Vagina (tissue), 2 donors: ENCODE measurements around the gene TRAPPC10. TPM values are rescaled to one million over a fixed set of nuclear protein-coding genes. Genes with fewer than 3 reads are reported as not detected.

ENCODE experiments used
- DNase-seq, 2 donors: peaks; one replicate each; pipeline ENCODE4 v3.0.0-alpha.2; 2017; ENCODE audit errors: extremely low spot score in 2 of 2
- H3K27ac ChIP-seq: fragments of 200-600 bp; sonication (generic); one replicate; pipeline ENCODE4 v1.5.1; 2019
- H3K27me3 ChIP-seq: fragments of 200-600 bp; sonication (generic); one replicate; pipeline ENCODE4 v1.5.1; 2019
- H3K36me3 ChIP-seq, 2 donors: fragments of 200-600 bp; sonication (generic); one replicate each; pipeline ENCODE4 v1.5.1; 2017 to 2019
- H3K4me1 ChIP-seq: fragments of 200-600 bp; sonication (generic); one replicate; pipeline ENCODE4 v1.5.1; 2019
- H3K4me3 ChIP-seq, 2 donors: fragments of 200-600 bp; sonication (generic); 1 replicate in 1 of 2; 2 replicates in 1 of 2; pipeline ENCODE4 v1.5.1; 2016 to 2019
- H3K9me3 ChIP-seq: fragments of 200-600 bp; sonication (generic); one replicate; pipeline ENCODE4 v1.5.1; 2019
- CTCF ChIP-seq, 3 experiments: fragments of 450-650 bp in 2 of 3; fragments of 200-600 bp in 1 of 3; sonication (generic) in 1 of 3; IDR thresholded peaks; one replicate each; pipeline ENCODE4 v1.5.1; 2017 to 2019; ENCODE audit warnings: antibody characterized with exemption in 3 of 3, mild to moderate bottlenecking in 2 of 3, moderate library complexity in 2 of 3
- POLR2A ChIP-seq, 2 donors: fragments of 450-650 bp; IDR thresholded peaks; one replicate each; pipeline ENCODE4 v1.6.1; 2017; ENCODE audit warnings: antibody characterized with exemption in 2 of 2, mild to moderate bottlenecking in 2 of 2, moderate library complexity in 2 of 2
- POLR2AphosphoS5 ChIP-seq, 2 donors: sonication (generic); formaldehyde crosslinking; IDR thresholded peaks; one replicate each; pipeline ENCODE4 v1.9.0; 2017; ENCODE audit warnings: antibody characterized with exemption in 2 of 2, mild to moderate bottlenecking in 2 of 2, low read depth in 1 of 2; ENCODE audit not compliant: insufficient read depth in 1 of 2
- intact Hi-C: fragments of 100-400 bp; cut with DNase I; formaldehyde crosslinking; loops from one replicate; pipeline ENCODE4 v1.15.1; 2023
- total RNA-seq: library from RNA; depleted of rRNA; stranded (reverse); fragments of >200 nt; gene quantifications from one replicate; pipeline ENCODE4 v1.2.3, GENCODE V29; 2016

The TRAPPC10 gene
- total RNA-seq, 1 donor from 2014 or later, result 22.6 TPM

GRCh38 chr21:44066116-44066515, 54.0 kb downstream of the TRAPPC10 start:
- H3K27me3 ChIP-seq, result no peaks in the 10 kb centered on the region
- H3K9me3 ChIP-seq, result no peaks in the 10 kb centered on the region
- H3K36me3 ChIP-seq, result peaks cover 0 to 21% of the 10 kb centered on the region in 2 donors
- intact Hi-C loops, result no loop called here
- H3K4me1 ChIP-seq, result no peaks in the 10 kb centered on the region
- TF ChIP-seq CTCF (IDR thresholded peaks at IDR 0.05) (no peak), POLR2AphosphoS5 (IDR thresholded peaks at IDR 0.05; ENCODE audit: insufficient read depth in 1 of 2, low read depth in 1 of 2) (no peak), POLR2A (IDR thresholded peaks at IDR 0.05) (no peak)
- H3K4me3 ChIP-seq, result no peak overlapping the region
- no peak overlapping the region for H3K27ac ChIP-seq
- no peak for DNase-seq

- DNase-seq, result no peak
- no peak for TF ChIP-seq POLR2A (IDR thresholded peaks at IDR 0.05)
- TF ChIP-seq CTCF (IDR thresholded peaks at IDR 0.05), result no peak
- TF ChIP-seq POLR2AphosphoS5 (IDR thresholded peaks at IDR 0.05; ENCODE audit: insufficient read depth in 1 of 2, low read depth in 1 of 2), result no peak
- Histone ChIP-seq H3K4me1 (no peaks in the 10 kb centered on the region), H3K9me3 (no peaks in the 10 kb centered on the region), H3K36me3 (peaks cover 0 to 24% of the 10 kb centered on the region in 2 donors), H3K27ac (no peak overlapping the region), H3K4me3 (no peak overlapping the region), H3K27me3 (no peaks in the 10 kb centered on the region)
- intact Hi-C loops, result no loop called here
These were observed 55.1 kb downstream of the TRAPPC10 start for GRCh38 chr21:44067011-44067839.

- H3K27ac ChIP-seq, result no peak overlapping the region
- no peak for DNase-seq
These were observed 58.3 kb downstream of the TRAPPC10 start for GRCh38 chr21:44070391-44070790.

GRCh38 chr21:44071359-44072104, 59.4 kb downstream of the TRAPPC10 start:
- TF ChIP-seq POLR2A (IDR thresholded peaks at IDR 0.05) (no peak), CTCF (IDR thresholded peaks at IDR 0.05) (no peak), POLR2AphosphoS5 (IDR thresholded peaks at IDR 0.05; ENCODE audit: insufficient read depth in 1 of 2, low read depth in 1 of 2) (no peak)
- DNase-seq, result no peak
- Histone ChIP-seq H3K4me1 (no peaks in the 10 kb centered on the region), H3K36me3 (peaks cover 0 to 28% of the 10 kb centered on the region in 2 donors), H3K27me3 (no peaks in the 10 kb centered on the region), H3K27ac (no peak overlapping the region), H3K9me3 (no peaks in the 10 kb centered on the region), H3K4me3 (no peak overlapping the region)
- intact Hi-C loops, result no loop called here

More at GRCh38 chr21:44070391-44070790, 58.3 kb downstream of the TRAPPC10 start:
- Histone ChIP-seq H3K27me3 (no peaks in the 10 kb centered on the region), H3K4me1 (no peaks in the 10 kb centered on the region), H3K36me3 (peaks cover 0 to 20% of the 10 kb centered on the region in 2 donors), H3K4me3 (no peak overlapping the region), H3K9me3 (no peaks in the 10 kb centered on the region)
- TF ChIP-seq CTCF (IDR thresholded peaks at IDR 0.05), result no peak
- TF ChIP-seq POLR2AphosphoS5 (IDR thresholded peaks at IDR 0.05; ENCODE audit: insufficient read depth in 1 of 2, low read depth in 1 of 2), result no peak
- no peak for TF ChIP-seq POLR2A (IDR thresholded peaks at IDR 0.05)
- intact Hi-C loops, result no loop called here
